OCI-LY1 (cell line): ENCODE results near the gene STK17A.

Source experiments
- EZH2 ChIP-seq: fragments of 200-600 bp; sonication (generic), shearing (Covaris generic); IDR thresholded peaks from 2 replicates; pipeline ENCODE4 v1.8.0; 2017; ENCODE audit warnings: borderline replicate concordance, mixed run types, mild to moderate bottlenecking, antibody characterized with exemption, low read length, moderate library complexity, mixed read lengths
- TF ChIP-seq, protein P1 (sequence below): fragments of 200-600 bp; sonication (generic), shearing (Covaris generic); IDR thresholded peaks from 2 replicates; pipeline ENCODE4 v1.5.1; 2017; ENCODE audit warnings: mild to moderate bottlenecking, antibody characterized with exemption, low read length, moderate library complexity, mixed read lengths

DNA sequence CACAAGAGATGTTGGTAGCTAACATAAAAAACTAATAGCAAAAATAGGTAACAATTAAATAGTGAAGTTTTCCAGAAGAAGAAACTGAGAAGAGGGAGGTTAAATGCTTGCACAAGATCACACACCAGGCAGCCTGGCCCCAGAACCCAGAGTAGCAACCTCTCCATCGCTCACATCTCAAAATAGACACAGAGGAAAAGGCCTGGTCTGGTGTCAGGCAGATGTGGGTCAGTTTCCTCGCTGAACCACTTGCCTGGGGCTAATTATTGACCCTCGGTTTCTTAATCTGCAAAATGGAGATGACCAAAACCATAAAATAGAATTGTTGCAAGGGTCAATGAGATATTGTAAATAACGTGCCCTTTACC is 44.5 kb upstream of the STK17A start:
- no peak for TF ChIP-seq EZH2
- TF ChIP-seq, protein P1, sequence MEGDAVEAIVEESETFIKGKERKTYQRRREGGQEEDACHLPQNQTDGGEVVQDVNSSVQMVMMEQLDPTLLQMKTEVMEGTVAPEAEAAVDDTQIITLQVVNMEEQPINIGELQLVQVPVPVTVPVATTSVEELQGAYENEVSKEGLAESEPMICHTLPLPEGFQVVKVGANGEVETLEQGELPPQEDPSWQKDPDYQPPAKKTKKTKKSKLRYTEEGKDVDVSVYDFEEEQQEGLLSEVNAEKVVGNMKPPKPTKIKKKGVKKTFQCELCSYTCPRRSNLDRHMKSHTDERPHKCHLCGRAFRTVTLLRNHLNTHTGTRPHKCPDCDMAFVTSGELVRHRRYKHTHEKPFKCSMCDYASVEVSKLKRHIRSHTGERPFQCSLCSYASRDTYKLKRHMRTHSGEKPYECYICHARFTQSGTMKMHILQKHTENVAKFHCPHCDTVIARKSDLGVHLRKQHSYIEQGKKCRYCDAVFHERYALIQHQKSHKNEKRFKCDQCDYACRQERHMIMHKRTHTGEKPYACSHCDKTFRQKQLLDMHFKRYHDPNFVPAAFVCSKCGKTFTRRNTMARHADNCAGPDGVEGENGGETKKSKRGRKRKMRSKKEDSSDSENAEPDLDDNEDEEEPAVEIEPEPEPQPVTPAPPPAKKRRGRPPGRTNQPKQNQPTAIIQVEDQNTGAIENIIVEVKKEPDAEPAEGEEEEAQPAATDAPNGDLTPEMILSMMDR, result no peak
